ENCODE results near the gene LRRC4B.

- TF ChIP-seq CTCF (CRISPR knock-in tag; IDR thresholded peaks at IDR 0.05) (no peak), ZFYVE20 (CRISPR knock-in tag; IDR thresholded peaks at IDR 0.05; ENCODE audit: borderline replicate concordance, low read depth) (no peak), FOSL1 (CRISPR knock-in tag; IDR thresholded peaks at IDR 0.05; ENCODE audit: borderline replicate concordance) (no peak), MTF1 (CRISPR knock-in tag; IDR thresholded peaks at IDR 0.05) (no peak), PTBP1 (IDR thresholded peaks at IDR 0.05; ENCODE audit: low read depth, low read length, poor library complexity, severe bottlenecking) (no peak)
Measured at GRCh38 chr19:50507376-50507775, 60.9 kb downstream of the LRRC4B start.

All from HepG2 (cell line).